Muscle layer of colon (tissue), 2 donors: ENCODE data around the gene LOXHD1.

Experiments used
- H3K27ac ChIP-seq: one replicate; pipeline ENCODE4 v1.7.0; 2013; ENCODE audit warnings: low read depth, mild to moderate bottlenecking, low read length, moderate library complexity
- H3K27me3 ChIP-seq, 2 donors: one replicate each; pipeline ENCODE4 v1.7.0; 2013; ENCODE audit warnings: low read length in 2 of 2, mild to moderate bottlenecking in 2 of 2; ENCODE audit not compliant: insufficient read depth in 2 of 2, control insufficient read depth in 1 of 2
- H3K36me3 ChIP-seq: one replicate; pipeline ENCODE4 v1.7.0; 2013; ENCODE audit warnings: mild to moderate bottlenecking, low read length; ENCODE audit not compliant: insufficient read depth
- H3K4me1 ChIP-seq: one replicate; pipeline ENCODE4 v1.7.0; 2013; ENCODE audit warnings: mild to moderate bottlenecking, low read length; ENCODE audit not compliant: insufficient read depth
- H3K4me3 ChIP-seq, 2 donors: one replicate each; pipeline ENCODE4 v1.7.0; 2013; ENCODE audit warnings: low read length in 2 of 2, low read depth in 1 of 2, mild to moderate bottlenecking in 1 of 2, moderate library complexity in 1 of 2
- H3K9ac ChIP-seq: one replicate; pipeline ENCODE4 v1.7.0; 2013; ENCODE audit warnings: low read length
- H3K9me3 ChIP-seq: one replicate; pipeline ENCODE4 v1.7.0; 2013; ENCODE audit warnings: mild to moderate bottlenecking, low read length
- donor health status: abdominal sarcoma.
- donor health status: Adenocarcinoma of cecum.

LOXHD1 gene

GRCh38 chr18:46641917-46642316, 15.1 kb downstream of the LOXHD1 start:
- Histone ChIP-seq H3K36me3 (no peaks in the 10 kb centered on the region), H3K9me3 (no peaks in the 10 kb centered on the region), H3K27me3 (no peaks in the 10 kb centered on the region), H3K9ac (no peak overlapping the region), H3K27ac (no peak overlapping the region), H3K4me1 (no peaks in the 10 kb centered on the region), H3K4me3 (no peak overlapping the region)

GRCh38 chr18:46639386-46639785, 17.6 kb downstream of the LOXHD1 start:
- Histone ChIP-seq H3K4me3 (no peak overlapping the region), H3K36me3 (no peaks in the 10 kb centered on the region), H3K27ac (no peak overlapping the region), H3K9me3 (no peaks in the 10 kb centered on the region), H3K27me3 (no peaks in the 10 kb centered on the region), H3K9ac (no peak overlapping the region), H3K4me1 (no peaks in the 10 kb centered on the region)

GRCh38 chr18:46636040-46636630, 20.9 kb downstream of the LOXHD1 start:
- H3K9ac ChIP-seq, result no peak overlapping the region
- H3K36me3 ChIP-seq, result no peaks in the 10 kb centered on the region
- no peak overlapping the region for H3K4me3 ChIP-seq
- H3K27me3 ChIP-seq, result no peaks in the 10 kb centered on the region
- no peaks in the 10 kb centered on the region for H3K4me1 ChIP-seq
- no peaks in the 10 kb centered on the region for H3K9me3 ChIP-seq
- H3K27ac ChIP-seq, result no peak overlapping the region

GRCh38 chr18:46632401-46633071, 24.5 kb downstream of the LOXHD1 start:
- Histone ChIP-seq H3K4me3 (no peak overlapping the region), H3K9me3 (no peaks in the 10 kb centered on the region), H3K27ac (no peak overlapping the region), H3K36me3 (no peaks in the 10 kb centered on the region), H3K4me1 (no peaks in the 10 kb centered on the region), H3K9ac (no peak overlapping the region), H3K27me3 (no peaks in the 10 kb centered on the region)

- H3K4me1 ChIP-seq, result no peaks in the 10 kb centered on the region
- H3K4me3 ChIP-seq, result no peak overlapping the region
- no peak overlapping the region for H3K27ac ChIP-seq
- H3K27me3 ChIP-seq, result no peaks in the 10 kb centered on the region
- no peak overlapping the region for H3K9ac ChIP-seq
- H3K36me3 ChIP-seq, result no peaks in the 10 kb centered on the region
- no peaks in the 10 kb centered on the region for H3K9me3 ChIP-seq
Observed at GRCh38 chr18:46630991-46631390, 26.0 kb downstream of the LOXHD1 start.

GRCh38 chr18:46630160-46630559, 26.9 kb downstream of the LOXHD1 start:
- H3K27ac ChIP-seq, result no peak overlapping the region
- H3K36me3 ChIP-seq, result no peaks in the 10 kb centered on the region
- H3K4me1 ChIP-seq, result no peaks in the 10 kb centered on the region
- H3K9ac ChIP-seq, result no peak overlapping the region
- H3K27me3 ChIP-seq, result no peaks in the 10 kb centered on the region
- no peaks in the 10 kb centered on the region for H3K9me3 ChIP-seq
- no peak overlapping the region for H3K4me3 ChIP-seq

- Histone ChIP-seq H3K36me3 (no peaks in the 10 kb centered on the region), H3K9ac (no peak overlapping the region), H3K4me3 (no peak overlapping the region), H3K9me3 (no peaks in the 10 kb centered on the region), H3K27ac (no peak overlapping the region), H3K27me3 (no peaks in the 10 kb centered on the region), H3K4me1 (peaks cover under 1% of the 10 kb centered on the region)
Observed at GRCh38 chr18:46629361-46629760, 27.7 kb downstream of the LOXHD1 start.

- Histone ChIP-seq H3K27me3 (no peaks in the 10 kb centered on the region), H3K36me3 (no peaks in the 10 kb centered on the region), H3K4me1 (peaks cover 12% of the 10 kb centered on the region), H3K9me3 (no peaks in the 10 kb centered on the region), H3K27ac (no peak overlapping the region), H3K9ac (no peak overlapping the region), H3K4me3 (no peak overlapping the region)
Observed at GRCh38 chr18:46628206-46628605, 28.8 kb downstream of the LOXHD1 start.

- no peaks in the 10 kb centered on the region for H3K27me3 ChIP-seq
- H3K9me3 ChIP-seq, result no peaks in the 10 kb centered on the region
- H3K27ac ChIP-seq, result no peak overlapping the region
- no peaks in the 10 kb centered on the region for H3K36me3 ChIP-seq
- H3K9ac ChIP-seq, result no peak overlapping the region
- H3K4me3 ChIP-seq, result no peak overlapping the region
- H3K4me1 ChIP-seq, result peaks cover 15% of the 10 kb centered on the region
Observed at GRCh38 chr18:46627136-46627535, 29.9 kb downstream of the LOXHD1 start.

GRCh38 chr18:46625069-46625468, 32.0 kb downstream of the LOXHD1 start:
- Histone ChIP-seq H3K27ac (no peak overlapping the region), H3K4me1 (peaks cover 15% of the 10 kb centered on the region), H3K27me3 (no peaks in the 10 kb centered on the region), H3K36me3 (no peaks in the 10 kb centered on the region), H3K4me3 (no peak overlapping the region), H3K9ac (no peak overlapping the region), H3K9me3 (no peaks in the 10 kb centered on the region)

- Histone ChIP-seq H3K9me3 (no peaks in the 10 kb centered on the region), H3K27me3 (no peaks in the 10 kb centered on the region), H3K36me3 (no peaks in the 10 kb centered on the region), H3K27ac (no peak overlapping the region), H3K4me3 (peak overlapping the region in 1 of 2 donors; percentile 37), H3K9ac (no peak overlapping the region), H3K4me1 (peaks cover 15% of the 10 kb centered on the region)
Observed at GRCh38 chr18:46624127-46624526, 32.9 kb downstream of the LOXHD1 start.

- no peak overlapping the region for H3K9ac ChIP-seq
- H3K27me3 ChIP-seq, result no peaks in the 10 kb centered on the region
- H3K9me3 ChIP-seq, result no peaks in the 10 kb centered on the region
- no peaks in the 10 kb centered on the region for H3K36me3 ChIP-seq
- H3K4me3 ChIP-seq, result peak overlapping the region in 1 of 2 donors; percentile 37
- peaks cover 15% of the 10 kb centered on the region for H3K4me1 ChIP-seq
- no peak overlapping the region for H3K27ac ChIP-seq
Observed at GRCh38 chr18:46623541-46623940, 33.5 kb downstream of the LOXHD1 start.
